Keratinocyte (primary cell): Measurements from ENCODE around the gene FGF19.

ENCODE experiments used
- EZH2 ChIP-seq: IDR thresholded peaks from one replicate; pipeline ENCODE4 v1.6.1; 2012; ENCODE audit warnings: inconsistent platforms, mild to moderate bottlenecking, low read length, moderate library complexity
- TF ChIP-seq, protein P1 (sequence below), 3 experiments: IDR thresholded peaks in 1 of 3; conservative IDR thresholded peaks in 1 of 3; optimal IDR thresholded peaks in 1 of 3; 2 replicates in 2 of 3; 3 replicates in 1 of 3; pipeline versions ENCODE3 to v1.5.1; 2011; ENCODE audit warnings: low read length in 3 of 3, mild to moderate bottlenecking in 3 of 3, moderate library complexity in 2 of 3, control low read depth in 1 of 3, inconsistent platforms in 1 of 3; ENCODE audit not compliant: insufficient read depth in 2 of 3; ENCODE audit errors: extremely low read depth in 1 of 3

DNA sequence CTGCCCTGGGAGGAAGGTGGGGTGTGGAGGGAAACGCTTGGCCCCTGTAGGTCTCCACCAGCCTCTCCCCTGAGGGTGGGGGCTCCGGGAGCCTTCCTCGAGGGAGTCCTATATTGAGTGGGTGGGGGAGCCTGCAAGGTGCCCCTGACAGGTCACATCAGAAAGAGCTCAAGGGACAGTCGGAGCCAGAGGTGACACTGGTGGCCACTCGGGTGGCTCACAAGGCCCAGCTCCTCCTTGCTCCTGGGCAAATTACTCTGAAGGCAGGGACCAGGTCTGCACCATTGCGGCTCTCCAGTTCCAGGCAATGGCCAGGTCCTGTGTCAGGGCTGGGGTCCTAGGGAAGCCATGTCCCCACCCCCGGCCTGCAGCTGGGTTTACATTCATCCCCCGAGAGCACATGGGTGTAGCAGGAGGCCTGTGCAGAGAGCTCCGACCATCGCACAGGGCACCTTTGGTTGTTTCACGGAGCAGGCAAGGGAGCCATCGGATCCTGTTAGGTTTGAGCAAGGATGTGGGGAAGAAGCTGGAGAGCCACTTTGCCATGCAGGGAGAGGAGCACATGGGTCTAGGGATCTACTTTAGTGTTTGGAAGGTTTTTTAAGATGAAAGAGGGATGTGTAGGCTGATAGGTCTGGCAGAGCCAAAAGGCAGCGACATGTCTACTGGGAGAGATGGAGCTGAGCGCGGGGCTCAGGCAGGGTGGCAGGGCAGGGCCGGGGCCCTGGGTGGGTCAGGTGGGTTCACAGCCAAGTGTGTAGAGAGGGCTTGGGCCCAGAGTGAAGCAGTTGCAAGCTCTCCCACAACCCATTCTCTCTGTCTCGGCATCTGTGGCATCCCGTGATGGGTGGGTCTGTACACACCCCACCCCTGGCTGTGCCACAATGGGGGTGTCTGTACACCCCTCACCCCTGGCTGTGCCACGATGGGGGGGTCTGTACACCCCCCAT, 48.1 kb downstream of the FGF19 start:
- TF ChIP-seq EZH2 = no peak
- TF ChIP-seq, protein P1, sequence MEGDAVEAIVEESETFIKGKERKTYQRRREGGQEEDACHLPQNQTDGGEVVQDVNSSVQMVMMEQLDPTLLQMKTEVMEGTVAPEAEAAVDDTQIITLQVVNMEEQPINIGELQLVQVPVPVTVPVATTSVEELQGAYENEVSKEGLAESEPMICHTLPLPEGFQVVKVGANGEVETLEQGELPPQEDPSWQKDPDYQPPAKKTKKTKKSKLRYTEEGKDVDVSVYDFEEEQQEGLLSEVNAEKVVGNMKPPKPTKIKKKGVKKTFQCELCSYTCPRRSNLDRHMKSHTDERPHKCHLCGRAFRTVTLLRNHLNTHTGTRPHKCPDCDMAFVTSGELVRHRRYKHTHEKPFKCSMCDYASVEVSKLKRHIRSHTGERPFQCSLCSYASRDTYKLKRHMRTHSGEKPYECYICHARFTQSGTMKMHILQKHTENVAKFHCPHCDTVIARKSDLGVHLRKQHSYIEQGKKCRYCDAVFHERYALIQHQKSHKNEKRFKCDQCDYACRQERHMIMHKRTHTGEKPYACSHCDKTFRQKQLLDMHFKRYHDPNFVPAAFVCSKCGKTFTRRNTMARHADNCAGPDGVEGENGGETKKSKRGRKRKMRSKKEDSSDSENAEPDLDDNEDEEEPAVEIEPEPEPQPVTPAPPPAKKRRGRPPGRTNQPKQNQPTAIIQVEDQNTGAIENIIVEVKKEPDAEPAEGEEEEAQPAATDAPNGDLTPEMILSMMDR (optimal IDR thresholded peaks at IDR 0.05 in 1 of 3, IDR thresholded peaks at IDR 0.05 in 1 of 3, conservative IDR thresholded peaks at IDR 0.05 in 1 of 3; ENCODE audit: extremely low read depth in 1 of 3, insufficient read depth in 2 of 3, low read length in 3 of 3) = no peak
